ENCODE results near the gene SORCS1. TPM values are rescaled to one million over a fixed set of nuclear protein-coding genes. Genes with fewer than 3 reads are reported as not detected.

The SORCS1 gene
- total RNA-seq, 1 experiment from 2014 or later, result 1.7 TPM

DNA sequence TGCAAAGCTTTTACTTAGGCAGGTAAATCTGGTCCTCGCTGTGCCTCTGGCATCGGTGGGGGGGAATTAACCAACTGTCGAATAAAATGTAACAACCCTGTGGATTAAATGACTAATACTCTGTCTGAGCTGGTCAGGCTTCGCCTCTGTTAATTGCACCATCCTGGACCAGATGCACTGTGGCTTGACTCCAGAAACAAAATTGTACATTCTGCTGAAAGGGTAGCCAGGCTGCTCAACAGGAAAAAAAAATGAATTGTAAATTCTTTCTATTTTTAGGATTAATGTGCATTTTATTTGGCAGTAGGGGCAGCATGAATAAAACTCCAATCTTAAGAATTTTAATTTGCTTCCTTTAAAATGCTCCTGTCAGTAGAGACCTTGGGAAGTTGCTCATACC, 389.4 kb downstream of the SORCS1 start:
- no peak overlapping the region for H2BK15ac ChIP-seq (ENCODE audit: low read depth, low read length)
- no peak overlapping the region for H2BK20ac ChIP-seq (ENCODE audit: low read depth, low read length, poor library complexity, severe bottlenecking)
- no peak overlapping the region for H2BK120ac ChIP-seq (ENCODE audit: low read depth, low read length, poor library complexity, severe bottlenecking)
- no peaks in the 10 kb centered on the region for H3K23me2 ChIP-seq (ENCODE audit: insufficient read length, low read depth, low read length, poor library complexity, severe bottlenecking)
- no peaks in the 10 kb centered on the region for H4K20me1 ChIP-seq (ENCODE audit: control insufficient read depth, insufficient read depth, insufficient read length)
- no peaks in the 10 kb centered on the region for H3K4me1 ChIP-seq (ENCODE audit: insufficient read depth, low read length)
- Mint-ChIP-seq H3K9me3 (no peaks in the 10 kb centered on the region), H3K27me3 (ENCODE audit: low read depth) (no peaks in the 10 kb centered on the region), H3K27ac (no peak overlapping the region), H3K4me3 (no peak overlapping the region), H3K4me1 (peaks cover 4 to 9% of the 10 kb centered on the region in 2 experiments), H3K36me3 (ENCODE audit: insufficient read depth in 1 of 3, low read depth in 3 of 3) (no peaks in the 10 kb centered on the region)
- DNase-seq, result no peak
- H3K27me3 ChIP-seq (ENCODE audit: insufficient read depth, low read length), result no peaks in the 10 kb centered on the region
- no peak overlapping the region for H3K4ac ChIP-seq (ENCODE audit: low read depth, low read length)
- TF ChIP-seq, protein P1, sequence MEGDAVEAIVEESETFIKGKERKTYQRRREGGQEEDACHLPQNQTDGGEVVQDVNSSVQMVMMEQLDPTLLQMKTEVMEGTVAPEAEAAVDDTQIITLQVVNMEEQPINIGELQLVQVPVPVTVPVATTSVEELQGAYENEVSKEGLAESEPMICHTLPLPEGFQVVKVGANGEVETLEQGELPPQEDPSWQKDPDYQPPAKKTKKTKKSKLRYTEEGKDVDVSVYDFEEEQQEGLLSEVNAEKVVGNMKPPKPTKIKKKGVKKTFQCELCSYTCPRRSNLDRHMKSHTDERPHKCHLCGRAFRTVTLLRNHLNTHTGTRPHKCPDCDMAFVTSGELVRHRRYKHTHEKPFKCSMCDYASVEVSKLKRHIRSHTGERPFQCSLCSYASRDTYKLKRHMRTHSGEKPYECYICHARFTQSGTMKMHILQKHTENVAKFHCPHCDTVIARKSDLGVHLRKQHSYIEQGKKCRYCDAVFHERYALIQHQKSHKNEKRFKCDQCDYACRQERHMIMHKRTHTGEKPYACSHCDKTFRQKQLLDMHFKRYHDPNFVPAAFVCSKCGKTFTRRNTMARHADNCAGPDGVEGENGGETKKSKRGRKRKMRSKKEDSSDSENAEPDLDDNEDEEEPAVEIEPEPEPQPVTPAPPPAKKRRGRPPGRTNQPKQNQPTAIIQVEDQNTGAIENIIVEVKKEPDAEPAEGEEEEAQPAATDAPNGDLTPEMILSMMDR (conservative IDR thresholded peaks at IDR 0.05), result no peak
- no peak overlapping the region for H3K23ac ChIP-seq (ENCODE audit: insufficient read length, low read depth, low read length)
- no peaks in the 10 kb centered on the region for H3K79me2 ChIP-seq (ENCODE audit: insufficient read depth, low read length)
- H2BK12ac ChIP-seq (ENCODE audit: insufficient read length, low read depth, low read length), result no peak overlapping the region
- H4K8ac ChIP-seq (replicated peaks; ENCODE audit: insufficient read length, low read depth, low read length), result no peak overlapping the region
- no peaks in the 10 kb centered on the region for H3K79me1 ChIP-seq (ENCODE audit: insufficient read depth, low read depth, low read length, poor library complexity, severe bottlenecking)
- H3T11ph ChIP-seq (ENCODE audit: low read length), result no peak overlapping the region
- H2BK5ac ChIP-seq (ENCODE audit: insufficient read length, low read length), result no peak overlapping the region
- H2AK5ac ChIP-seq (ENCODE audit: insufficient read length, low read length), result no peak overlapping the region
- no peak overlapping the region for H3K56ac ChIP-seq (ENCODE audit: insufficient read length, low read depth, low read length)
- no peak overlapping the region for H3K4me2 ChIP-seq (ENCODE audit: insufficient read depth, insufficient read length, low read length)
- no peak overlapping the region for H4K91ac ChIP-seq (ENCODE audit: insufficient read length, low read depth, low read length)
- H3K27ac ChIP-seq (ENCODE audit: insufficient read length, low read depth, low read length), result no peak overlapping the region
- no peaks in the 10 kb centered on the region for H3K9me3 ChIP-seq (ENCODE audit: control insufficient read depth, low read depth, low read length)
- H2AFZ ChIP-seq (ENCODE audit: low read length), result no peak overlapping the region
- no peak overlapping the region for H3K18ac ChIP-seq (ENCODE audit: insufficient read length, low read depth, low read length)
- no CpG with 5 or more reads among the region's 4 CpGs for WGBS (ENCODE audit: extremely low coverage, insufficient read length, low lambda C conversion rate)
- no peak overlapping the region for H3K14ac ChIP-seq (ENCODE audit: insufficient read depth, low read length)
- no peak overlapping the region for H4K5ac ChIP-seq (ENCODE audit: insufficient read length, low read depth, low read length)
- H3K9ac ChIP-seq (ENCODE audit: extremely low read depth, insufficient read length, low read length), result no peak overlapping the region

Measured in H9 (cell line).